GM23338 (cell line): Measurements from ENCODE around the gene CTBP2. TPM values are rescaled to one million over a fixed set of nuclear protein-coding genes. Genes with fewer than 3 reads are reported as not detected.

ENCODE experiments used
- ATAC-seq: fragments of 200-7000 bp; cut with Tn5 transposase; 3 replicates; pipeline ENCODE4 v1.9.1; 2020
- DNase-seq: peaks from one replicate; pipeline ENCODE4 v3.0.0-alpha.2; 2015; ENCODE audit warnings: low spot score
- H2AFZ ChIP-seq: fragments of 200-600 bp; sonication (generic); 2 replicates; pipeline ENCODE4 v1.8.0; 2016; ENCODE audit warnings: antibody characterized with exemption, mild to moderate bottlenecking, moderate library complexity
- H3F3A ChIP-seq: fragments of 200-600 bp; sonication (generic); replicated peaks from 2 replicates; pipeline ENCODE4 v1.8.0; 2017; ENCODE audit warnings: antibody characterized with exemption, mixed run types, low read depth
- H3K27ac ChIP-seq: fragments of 200-600 bp; sonication (generic); 2 replicates; pipeline ENCODE4 v1.6.1; 2016; ENCODE audit warnings: low read depth
- H3K27me3 ChIP-seq: fragments of 200-600 bp; sonication (generic); 2 replicates; pipeline ENCODE4 v1.8.0; 2016; ENCODE audit warnings: mild to moderate bottlenecking, mixed run types, moderate library complexity; ENCODE audit not compliant: insufficient read depth
- H3K36me3 ChIP-seq: fragments of 200-600 bp; sonication (generic); 2 replicates; pipeline ENCODE4 v1.8.0; 2016; ENCODE audit warnings: mild to moderate bottlenecking; ENCODE audit not compliant: insufficient read depth
- H3K4me1 ChIP-seq: fragments of 200-600 bp; sonication (generic); 2 replicates; pipeline ENCODE4 v1.8.0; 2016; ENCODE audit warnings: mild to moderate bottlenecking, moderate library complexity; ENCODE audit not compliant: insufficient read depth
- H3K4me2 ChIP-seq: fragments of 200-600 bp; sonication (generic); 2 replicates; pipeline ENCODE4 v1.7.1; 2017; ENCODE audit warnings: mixed run types
- H3K4me3 ChIP-seq: fragments of 200-600 bp; sonication (generic); 2 replicates; pipeline ENCODE4 v1.6.1; 2016; ENCODE audit warnings: mixed run types
- H3K79me2 ChIP-seq: fragments of 200-600 bp; sonication (generic); replicated peaks from 2 replicates; pipeline ENCODE4 v1.8.0; 2017; ENCODE audit warnings: mild to moderate bottlenecking; ENCODE audit not compliant: insufficient read depth
- H3K9me2 ChIP-seq: fragments of 200-600 bp; sonication (generic); 2 replicates; pipeline ENCODE4 v1.8.0; 2017; ENCODE audit not compliant: insufficient read depth
- H4K20me1 ChIP-seq: fragments of 200-600 bp; sonication (generic); replicated peaks from 2 replicates; pipeline ENCODE4 v1.8.0; 2017; ENCODE audit warnings: mild to moderate bottlenecking; ENCODE audit not compliant: insufficient read depth
- H3K27ac Mint-ChIP-seq: 2 replicates; pipeline ENCODE4 v1.8.0; 2020; ENCODE audit warnings: inconsistent platforms, mild to moderate bottlenecking, moderate library complexity, mixed read lengths
- H3K27me3 Mint-ChIP-seq: 3 replicates; pipeline ENCODE4 v1.8.0; 2022; ENCODE audit warnings: low read depth, mild to moderate bottlenecking, moderate library complexity, mixed read lengths, inconsistent platforms; ENCODE audit not compliant: insufficient read depth, poor library complexity
- H3K36me3 Mint-ChIP-seq: 3 replicates; pipeline ENCODE4 v1.8.0; 2021; ENCODE audit warnings: low read depth, mild to moderate bottlenecking, inconsistent platforms, moderate library complexity, mixed read lengths
- H3K4me1 Mint-ChIP-seq: 3 replicates; pipeline ENCODE4 v1.8.0; 2020; ENCODE audit warnings: mild to moderate bottlenecking, inconsistent platforms, mixed read lengths
- H3K4me3 Mint-ChIP-seq: 3 replicates; pipeline ENCODE4 v1.8.0; 2021; ENCODE audit warnings: moderate library complexity, mild to moderate bottlenecking, inconsistent platforms, mixed read lengths
- H3K9me3 Mint-ChIP-seq: 3 replicates; pipeline ENCODE4 v1.8.0; 2020; ENCODE audit warnings: moderate library complexity, mild to moderate bottlenecking, inconsistent platforms, mixed read lengths
- CREB1 ChIP-seq: fragments of 250-450 bp; sonication (Bioruptor Pico); IDR thresholded peaks from 2 replicates; pipeline ENCODE4 v1.5.0; 2020; ENCODE audit warnings: low read depth, mild to moderate bottlenecking, moderate library complexity
- EZH2 ChIP-seq: fragments of 200-600 bp; sonication (generic); IDR thresholded peaks from one replicate; pipeline ENCODE4 v1.8.0; 2017; ENCODE audit warnings: antibody characterized with exemption, mild to moderate bottlenecking, low read depth; ENCODE audit not compliant: unreplicated experiment
- EZH2phosphoT487 ChIP-seq: fragments of 200-600 bp; sonication (generic); IDR thresholded peaks from one replicate; pipeline ENCODE4 v1.8.1; 2018; ENCODE audit warnings: antibody characterized with exemption; ENCODE audit not compliant: unreplicated experiment
- JUNB ChIP-seq: IDR thresholded peaks from one replicate; pipeline ENCODE4 v1.6.1; 2016; ENCODE audit warnings: antibody characterized with exemption; ENCODE audit not compliant: unreplicated experiment
- NANOG ChIP-seq: IDR thresholded peaks from 2 replicates; pipeline ENCODE4 v1.6.1; 2016; ENCODE audit warnings: antibody characterized with exemption, borderline replicate concordance
- POLR2AphosphoS5 ChIP-seq: IDR thresholded peaks from 2 replicates; pipeline ENCODE4 v1.6.1; 2016; ENCODE audit warnings: antibody characterized with exemption, low read depth
- STAT1 ChIP-seq: IDR thresholded peaks from one replicate; pipeline ENCODE4 v1.6.1; 2016; ENCODE audit warnings: antibody characterized with exemption; ENCODE audit not compliant: unreplicated experiment
- ZNF114 ChIP-seq: fragments of 250-450 bp; sonication (Bioruptor Pico); IDR thresholded peaks from 2 replicates; pipeline ENCODE4 v1.5.0; 2020; ENCODE audit warnings: mild to moderate bottlenecking, moderate library complexity
- ZNF331 ChIP-seq: fragments of 250-450 bp; sonication (Bioruptor Pico); IDR thresholded peaks from 2 replicates; pipeline ENCODE4 v1.5.0; 2020; ENCODE audit warnings: low read depth, mild to moderate bottlenecking, moderate library complexity
- polyA plus RNA-seq: library from polyadenylated mRNA; unstranded; fragments of >200 nt; fragmentation: Nextera tagmentation; extraction: Ambion mirVana; gene quantifications from 2 replicates; pipeline ENCODE4 v1.2.1, GENCODE V29; 2016
- total RNA-seq: library from RNA; depleted of rRNA; stranded (reverse); fragments of >200 nt; shearing (Covaris generic); gene quantifications from 2 replicates; pipeline ENCODE4 v1.2.3, GENCODE V29; 2014
- TF ChIP-seq, protein P1 (sequence below): IDR thresholded peaks from 2 replicates; pipeline ENCODE4 v1.6.1; 2016; ENCODE audit warnings: antibody characterized with exemption
- TF ChIP-seq, protein P2 (sequence below): IDR thresholded peaks from one replicate; pipeline ENCODE4 v1.6.1; 2018; ENCODE audit warnings: antibody characterized with exemption; ENCODE audit not compliant: unreplicated experiment
- TF ChIP-seq, protein P3 (sequence below), 2 experiments: fragments of 200-600 bp in 1 of 2; sonication (generic) in 1 of 2; conservative IDR thresholded peaks; 2 replicates each; pipeline versions ENCODE4 v1.5.1 to v1.6.1; 2016 to 2017; ENCODE audit warnings: antibody characterized with exemption in 2 of 2, low read depth in 2 of 2, mild to moderate bottlenecking in 2 of 2, moderate library complexity in 1 of 2
- TF ChIP-seq, protein P4 (sequence below): fragments of 250-450 bp; sonication (Bioruptor Pico); IDR thresholded peaks from 2 replicates; pipeline ENCODE4 v1.5.0; 2020; ENCODE audit warnings: mild to moderate bottlenecking, moderate library complexity

CTBP2 gene
- total and polyA plus RNA-seq, 2 experiments from 2014 or later = 133 to 265 TPM

DNA sequence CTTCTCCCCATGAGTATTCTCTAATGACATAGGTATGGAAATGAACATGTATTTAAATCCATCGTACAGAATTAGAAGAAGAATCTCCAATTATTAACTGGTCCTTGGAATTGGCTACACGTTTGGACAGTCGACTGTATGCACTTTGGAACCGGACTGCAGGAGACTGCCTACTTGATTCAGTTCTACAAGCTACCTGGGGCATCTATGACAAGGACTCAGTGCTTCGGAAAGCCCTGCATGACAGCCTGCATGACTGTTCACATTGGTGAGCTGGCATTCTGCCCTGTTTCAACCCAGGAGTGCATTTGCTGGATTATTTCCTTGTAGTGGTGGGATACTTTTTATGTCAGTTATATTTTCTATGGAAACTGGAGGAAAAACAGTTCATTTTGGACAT, 186.2 kb downstream of the CTBP2 start:
- Histone ChIP-seq H4K20me1 (peaks cover 19% of the 10 kb centered on the region), H3K79me2 (peaks cover 74% of the 10 kb centered on the region), H3K4me1 (no peaks in the 10 kb centered on the region), H3K27ac (no peak overlapping the region), H3K4me2 (no peak overlapping the region), H3F3A (no peaks in the 10 kb centered on the region), H3K36me3 (peaks cover 8% of the 10 kb centered on the region; the same call in 1 of the 2 replicates), H3K4me3 (no peak overlapping the region), H2AFZ (no peak overlapping the region), H3K27me3 (no peaks in the 10 kb centered on the region), H3K9me2 (no peaks in the 10 kb centered on the region)
- H3K27me3 Mint-ChIP-seq = peaks cover 10% of the 10 kb centered on the region
- DNase-seq (no peak), ATAC-seq (no peak)
- TF ChIP-seq EZH2 (no peak), POLR2AphosphoS5 (no peak), CREB1 (CRISPR knock-in tag) (no peak), ZNF114 (CRISPR knock-in tag) (no peak), JUNB (no peak), STAT1 (no peak), NANOG (no peak), EZH2phosphoT487 (no peak), ZNF331 (CRISPR knock-in tag) (no peak)
- TF ChIP-seq, protein P1, sequence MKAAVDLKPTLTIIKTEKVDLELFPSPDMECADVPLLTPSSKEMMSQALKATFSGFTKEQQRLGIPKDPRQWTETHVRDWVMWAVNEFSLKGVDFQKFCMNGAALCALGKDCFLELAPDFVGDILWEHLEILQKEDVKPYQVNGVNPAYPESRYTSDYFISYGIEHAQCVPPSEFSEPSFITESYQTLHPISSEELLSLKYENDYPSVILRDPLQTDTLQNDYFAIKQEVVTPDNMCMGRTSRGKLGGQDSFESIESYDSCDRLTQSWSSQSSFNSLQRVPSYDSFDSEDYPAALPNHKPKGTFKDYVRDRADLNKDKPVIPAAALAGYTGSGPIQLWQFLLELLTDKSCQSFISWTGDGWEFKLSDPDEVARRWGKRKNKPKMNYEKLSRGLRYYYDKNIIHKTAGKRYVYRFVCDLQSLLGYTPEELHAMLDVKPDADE = no peak
- TF ChIP-seq, protein P2, sequence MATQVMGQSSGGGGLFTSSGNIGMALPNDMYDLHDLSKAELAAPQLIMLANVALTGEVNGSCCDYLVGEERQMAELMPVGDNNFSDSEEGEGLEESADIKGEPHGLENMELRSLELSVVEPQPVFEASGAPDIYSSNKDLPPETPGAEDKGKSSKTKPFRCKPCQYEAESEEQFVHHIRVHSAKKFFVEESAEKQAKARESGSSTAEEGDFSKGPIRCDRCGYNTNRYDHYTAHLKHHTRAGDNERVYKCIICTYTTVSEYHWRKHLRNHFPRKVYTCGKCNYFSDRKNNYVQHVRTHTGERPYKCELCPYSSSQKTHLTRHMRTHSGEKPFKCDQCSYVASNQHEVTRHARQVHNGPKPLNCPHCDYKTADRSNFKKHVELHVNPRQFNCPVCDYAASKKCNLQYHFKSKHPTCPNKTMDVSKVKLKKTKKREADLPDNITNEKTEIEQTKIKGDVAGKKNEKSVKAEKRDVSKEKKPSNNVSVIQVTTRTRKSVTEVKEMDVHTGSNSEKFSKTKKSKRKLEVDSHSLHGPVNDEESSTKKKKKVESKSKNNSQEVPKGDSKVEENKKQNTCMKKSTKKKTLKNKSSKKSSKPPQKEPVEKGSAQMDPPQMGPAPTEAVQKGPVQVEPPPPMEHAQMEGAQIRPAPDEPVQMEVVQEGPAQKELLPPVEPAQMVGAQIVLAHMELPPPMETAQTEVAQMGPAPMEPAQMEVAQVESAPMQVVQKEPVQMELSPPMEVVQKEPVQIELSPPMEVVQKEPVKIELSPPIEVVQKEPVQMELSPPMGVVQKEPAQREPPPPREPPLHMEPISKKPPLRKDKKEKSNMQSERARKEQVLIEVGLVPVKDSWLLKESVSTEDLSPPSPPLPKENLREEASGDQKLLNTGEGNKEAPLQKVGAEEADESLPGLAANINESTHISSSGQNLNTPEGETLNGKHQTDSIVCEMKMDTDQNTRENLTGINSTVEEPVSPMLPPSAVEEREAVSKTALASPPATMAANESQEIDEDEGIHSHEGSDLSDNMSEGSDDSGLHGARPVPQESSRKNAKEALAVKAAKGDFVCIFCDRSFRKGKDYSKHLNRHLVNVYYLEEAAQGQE = no peak
- TF ChIP-seq, protein P3, sequence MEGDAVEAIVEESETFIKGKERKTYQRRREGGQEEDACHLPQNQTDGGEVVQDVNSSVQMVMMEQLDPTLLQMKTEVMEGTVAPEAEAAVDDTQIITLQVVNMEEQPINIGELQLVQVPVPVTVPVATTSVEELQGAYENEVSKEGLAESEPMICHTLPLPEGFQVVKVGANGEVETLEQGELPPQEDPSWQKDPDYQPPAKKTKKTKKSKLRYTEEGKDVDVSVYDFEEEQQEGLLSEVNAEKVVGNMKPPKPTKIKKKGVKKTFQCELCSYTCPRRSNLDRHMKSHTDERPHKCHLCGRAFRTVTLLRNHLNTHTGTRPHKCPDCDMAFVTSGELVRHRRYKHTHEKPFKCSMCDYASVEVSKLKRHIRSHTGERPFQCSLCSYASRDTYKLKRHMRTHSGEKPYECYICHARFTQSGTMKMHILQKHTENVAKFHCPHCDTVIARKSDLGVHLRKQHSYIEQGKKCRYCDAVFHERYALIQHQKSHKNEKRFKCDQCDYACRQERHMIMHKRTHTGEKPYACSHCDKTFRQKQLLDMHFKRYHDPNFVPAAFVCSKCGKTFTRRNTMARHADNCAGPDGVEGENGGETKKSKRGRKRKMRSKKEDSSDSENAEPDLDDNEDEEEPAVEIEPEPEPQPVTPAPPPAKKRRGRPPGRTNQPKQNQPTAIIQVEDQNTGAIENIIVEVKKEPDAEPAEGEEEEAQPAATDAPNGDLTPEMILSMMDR (conservative IDR thresholded peaks at IDR 0.05; ENCODE audit: low read depth in 2 of 2) = no peak
- TF ChIP-seq, protein P4, sequence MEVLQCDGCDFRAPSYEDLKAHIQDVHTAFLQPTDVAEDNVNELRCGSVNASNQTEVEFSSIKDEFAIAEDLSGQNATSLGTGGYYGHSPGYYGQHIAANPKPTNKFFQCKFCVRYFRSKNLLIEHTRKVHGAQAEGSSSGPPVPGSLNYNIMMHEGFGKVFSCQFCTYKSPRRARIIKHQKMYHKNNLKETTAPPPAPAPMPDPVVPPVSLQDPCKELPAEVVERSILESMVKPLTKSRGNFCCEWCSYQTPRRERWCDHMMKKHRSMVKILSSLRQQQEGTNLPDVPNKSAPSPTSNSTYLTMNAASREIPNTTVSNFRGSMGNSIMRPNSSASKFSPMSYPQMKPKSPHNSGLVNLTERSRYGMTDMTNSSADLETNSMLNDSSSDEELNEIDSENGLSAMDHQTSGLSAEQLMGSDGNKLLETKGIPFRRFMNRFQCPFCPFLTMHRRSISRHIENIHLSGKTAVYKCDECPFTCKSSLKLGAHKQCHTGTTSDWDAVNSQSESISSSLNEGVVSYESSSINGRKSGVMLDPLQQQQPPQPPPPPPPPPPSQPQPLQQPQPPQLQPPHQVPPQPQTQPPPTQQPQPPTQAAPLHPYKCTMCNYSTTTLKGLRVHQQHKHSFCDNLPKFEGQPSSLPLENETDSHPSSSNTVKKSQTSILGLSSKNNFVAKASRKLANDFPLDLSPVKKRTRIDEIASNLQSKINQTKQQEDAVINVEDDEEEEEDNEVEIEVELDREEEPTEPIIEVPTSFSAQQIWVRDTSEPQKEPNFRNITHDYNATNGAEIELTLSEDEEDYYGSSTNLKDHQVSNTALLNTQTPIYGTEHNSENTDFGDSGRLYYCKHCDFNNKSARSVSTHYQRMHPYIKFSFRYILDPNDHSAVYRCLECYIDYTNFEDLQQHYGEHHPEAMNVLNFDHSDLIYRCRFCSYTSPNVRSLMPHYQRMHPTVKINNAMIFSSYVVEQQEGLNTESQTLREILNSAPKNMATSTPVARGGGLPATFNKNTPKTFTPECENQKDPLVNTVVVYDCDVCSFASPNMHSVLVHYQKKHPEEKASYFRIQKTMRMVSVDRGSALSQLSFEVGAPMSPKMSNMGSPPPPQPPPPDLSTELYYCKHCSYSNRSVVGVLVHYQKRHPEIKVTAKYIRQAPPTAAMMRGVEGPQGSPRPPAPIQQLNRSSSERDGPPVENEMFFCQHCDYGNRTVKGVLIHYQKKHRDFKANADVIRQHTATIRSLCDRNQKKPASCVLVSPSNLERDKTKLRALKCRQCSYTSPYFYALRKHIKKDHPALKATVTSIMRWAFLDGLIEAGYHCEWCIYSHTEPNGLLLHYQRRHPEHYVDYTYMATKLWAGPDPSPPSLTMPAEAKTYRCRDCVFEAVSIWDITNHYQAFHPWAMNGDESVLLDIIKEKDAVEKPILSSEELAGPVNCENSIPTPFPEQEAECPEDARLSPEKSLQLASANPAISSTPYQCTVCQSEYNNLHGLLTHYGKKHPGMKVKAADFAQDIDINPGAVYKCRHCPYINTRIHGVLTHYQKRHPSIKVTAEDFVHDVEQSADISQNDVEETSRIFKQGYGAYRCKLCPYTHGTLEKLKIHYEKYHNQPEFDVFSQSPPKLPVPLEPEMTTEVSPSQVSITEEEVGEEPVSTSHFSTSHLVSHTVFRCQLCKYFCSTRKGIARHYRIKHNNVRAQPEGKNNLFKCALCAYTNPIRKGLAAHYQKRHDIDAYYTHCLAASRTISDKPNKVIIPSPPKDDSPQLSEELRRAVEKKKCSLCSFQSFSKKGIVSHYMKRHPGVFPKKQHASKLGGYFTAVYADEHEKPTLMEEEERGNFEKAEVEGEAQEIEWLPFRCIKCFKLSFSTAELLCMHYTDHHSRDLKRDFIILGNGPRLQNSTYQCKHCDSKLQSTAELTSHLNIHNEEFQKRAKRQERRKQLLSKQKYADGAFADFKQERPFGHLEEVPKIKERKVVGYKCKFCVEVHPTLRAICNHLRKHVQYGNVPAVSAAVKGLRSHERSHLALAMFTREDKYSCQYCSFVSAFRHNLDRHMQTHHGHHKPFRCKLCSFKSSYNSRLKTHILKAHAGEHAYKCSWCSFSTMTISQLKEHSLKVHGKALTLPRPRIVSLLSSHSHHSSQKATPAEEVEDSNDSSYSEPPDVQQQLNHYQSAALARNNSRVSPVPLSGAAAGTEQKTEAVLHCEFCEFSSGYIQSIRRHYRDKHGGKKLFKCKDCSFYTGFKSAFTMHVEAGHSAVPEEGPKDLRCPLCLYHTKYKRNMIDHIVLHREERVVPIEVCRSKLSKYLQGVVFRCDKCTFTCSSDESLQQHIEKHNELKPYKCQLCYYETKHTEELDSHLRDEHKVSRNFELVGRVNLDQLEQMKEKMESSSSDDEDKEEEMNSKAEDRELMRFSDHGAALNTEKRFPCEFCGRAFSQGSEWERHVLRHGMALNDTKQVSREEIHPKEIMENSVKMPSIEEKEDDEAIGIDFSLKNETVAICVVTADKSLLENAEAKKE (CRISPR knock-in tag) = no peak
- peaks cover 4% of the 10 kb centered on the region for H3K4me1 Mint-ChIP-seq
- no peak overlapping the region for H3K4me3 Mint-ChIP-seq
- H3K27ac Mint-ChIP-seq = no peak overlapping the region
- peaks cover 27% of the 10 kb centered on the region; the same call in 2 of the 3 replicates for H3K36me3 Mint-ChIP-seq
- no peaks in the 10 kb centered on the region for H3K9me3 Mint-ChIP-seq
